OCI-LY1 (cell line): Measurements from ENCODE around the gene PRPSAP1.

Experiments
- H2AFZ ChIP-seq: fragments of 200-600 bp; sonication (generic), shearing (Covaris generic); 2 replicates; pipeline ENCODE4 v1.6.0; 2014; ENCODE audit warnings: antibody characterized with exemption, mild to moderate bottlenecking, low read length
- H3F3A ChIP-seq: fragments of 200-600 bp; sonication (generic), shearing (Covaris generic); 2 replicates; pipeline ENCODE4 v1.6.0; 2014; ENCODE audit warnings: mild to moderate bottlenecking, antibody characterized with exemption, low read length, moderate library complexity; ENCODE audit not compliant: insufficient read depth
- H3K27ac ChIP-seq: fragments of 200-600 bp; sonication (generic); 2 replicates; pipeline ENCODE4 v1.5.1; 2014; ENCODE audit warnings: low read length, mixed run types, mild to moderate bottlenecking, low read depth; ENCODE audit not compliant: poor library complexity, severe bottlenecking
- H3K27me3 ChIP-seq: fragments of 200-600 bp; sonication (generic); 2 replicates; pipeline ENCODE4 v1.6.0; 2014; ENCODE audit warnings: antibody characterized with exemption, mild to moderate bottlenecking, low read length, moderate library complexity; ENCODE audit not compliant: insufficient read depth
- H3K36me3 ChIP-seq: fragments of 200-600 bp; sonication (generic); 2 replicates; pipeline ENCODE4 v1.6.1; 2014; ENCODE audit warnings: mild to moderate bottlenecking, antibody characterized with exemption, low read length, moderate library complexity, mixed read lengths; ENCODE audit not compliant: insufficient read depth
- H3K4me1 ChIP-seq: fragments of 200-600 bp; sonication (generic); 2 replicates; pipeline ENCODE4 v1.5.1; 2014; ENCODE audit warnings: mild to moderate bottlenecking, low read length, moderate library complexity; ENCODE audit not compliant: insufficient read depth, severe bottlenecking
- H3K4me2 ChIP-seq: fragments of 200-600 bp; sonication (generic), shearing (Covaris generic); 2 replicates; pipeline ENCODE4 v1.6.1; 2014; ENCODE audit warnings: low read length
- H3K4me3 ChIP-seq: fragments of 200-600 bp; sonication (generic); 2 replicates; pipeline ENCODE4 v1.5.1; 2014; ENCODE audit warnings: low read length, low read depth, mild to moderate bottlenecking, mixed read lengths; ENCODE audit not compliant: poor library complexity, severe bottlenecking
- H3K79me2 ChIP-seq: fragments of 200-600 bp; shearing (Covaris generic); 2 replicates; pipeline ENCODE4 v1.6.1; 2016; ENCODE audit warnings: mixed run types, low read length, mixed read lengths; ENCODE audit not compliant: insufficient read depth
- H3K9ac ChIP-seq: fragments of 200-600 bp; sonication (generic), shearing (Covaris generic); 2 replicates; pipeline ENCODE4 v1.6.1; 2014; ENCODE audit warnings: mild to moderate bottlenecking, low read length, mixed read lengths
- H3K9me2 ChIP-seq: fragments of 200-600 bp; sonication (generic), shearing (Covaris generic); 2 replicates; pipeline ENCODE4 v1.6.1; 2014; ENCODE audit warnings: low read depth, mild to moderate bottlenecking, low read length, mixed read lengths
- H3K9me3 ChIP-seq: fragments of 200-600 bp; shearing (Covaris generic); 2 replicates; pipeline ENCODE4 v1.6.1; 2014; ENCODE audit warnings: low read length, mixed read lengths
- H4K20me1 ChIP-seq: fragments of 200-600 bp; sonication (generic), shearing (Covaris generic); 2 replicates; pipeline ENCODE4 v1.6.0; 2016; ENCODE audit warnings: mild to moderate bottlenecking, low read length; ENCODE audit not compliant: insufficient read depth
- EZH2 ChIP-seq: fragments of 200-600 bp; sonication (generic), shearing (Covaris generic); IDR thresholded peaks from 2 replicates; pipeline ENCODE4 v1.8.0; 2017; ENCODE audit warnings: borderline replicate concordance, mixed run types, mild to moderate bottlenecking, antibody characterized with exemption, low read length, moderate library complexity, mixed read lengths
- TF ChIP-seq, protein P1 (sequence below): fragments of 200-600 bp; sonication (generic), shearing (Covaris generic); IDR thresholded peaks from 2 replicates; pipeline ENCODE4 v1.5.1; 2017; ENCODE audit warnings: mild to moderate bottlenecking, antibody characterized with exemption, low read length, moderate library complexity, mixed read lengths

PRPSAP1 gene

DNA sequence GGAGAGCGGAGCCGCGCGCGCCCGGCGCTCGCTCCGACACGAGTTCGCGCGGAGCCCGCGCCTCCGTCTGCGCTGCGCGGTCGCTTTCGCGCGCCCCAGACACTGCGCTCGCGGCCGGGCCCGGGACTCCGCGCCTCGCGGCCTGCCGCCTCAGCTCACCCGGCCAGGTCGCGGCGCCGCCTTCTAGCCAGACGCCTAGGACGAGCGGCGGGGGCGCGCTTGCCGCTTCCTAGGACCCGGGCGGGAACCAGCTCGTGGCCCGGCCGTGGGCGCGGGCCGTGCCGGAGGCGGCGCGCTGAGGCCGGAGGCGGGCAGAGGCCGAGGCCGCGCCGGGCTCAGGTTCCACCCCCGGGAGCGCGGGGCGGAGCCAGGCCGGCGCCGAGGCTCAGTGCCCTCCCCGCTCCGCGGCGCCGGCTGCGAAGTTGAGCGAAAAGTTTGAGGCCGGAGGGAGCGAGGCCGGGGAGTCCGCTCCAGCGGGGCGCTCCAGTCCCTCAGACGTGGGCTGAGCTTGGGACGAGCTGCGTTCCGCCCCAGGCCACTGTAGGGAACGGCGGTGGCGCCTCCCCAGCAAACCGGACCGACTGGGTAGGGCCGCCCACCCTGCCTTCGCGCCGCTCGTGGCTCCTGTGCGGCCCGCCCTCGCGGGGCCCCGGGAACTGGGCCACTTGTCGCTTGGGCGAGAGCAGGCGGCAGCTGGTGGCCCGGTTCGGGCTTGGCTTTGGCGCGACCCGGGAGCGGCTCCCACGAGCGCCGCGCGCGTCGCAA lies 30.7 kb upstream of the PRPSAP1 start, which contains the start of gene SPHK1:
Gene SPHK1 (plus strand): TSS at position 388 of the 765 bp plus-strand sequence. CDS start 1,036 bp downstream, outside the sequence.
- no peak within 1 kb of the TSS for H3K27ac ChIP-seq

DNA sequence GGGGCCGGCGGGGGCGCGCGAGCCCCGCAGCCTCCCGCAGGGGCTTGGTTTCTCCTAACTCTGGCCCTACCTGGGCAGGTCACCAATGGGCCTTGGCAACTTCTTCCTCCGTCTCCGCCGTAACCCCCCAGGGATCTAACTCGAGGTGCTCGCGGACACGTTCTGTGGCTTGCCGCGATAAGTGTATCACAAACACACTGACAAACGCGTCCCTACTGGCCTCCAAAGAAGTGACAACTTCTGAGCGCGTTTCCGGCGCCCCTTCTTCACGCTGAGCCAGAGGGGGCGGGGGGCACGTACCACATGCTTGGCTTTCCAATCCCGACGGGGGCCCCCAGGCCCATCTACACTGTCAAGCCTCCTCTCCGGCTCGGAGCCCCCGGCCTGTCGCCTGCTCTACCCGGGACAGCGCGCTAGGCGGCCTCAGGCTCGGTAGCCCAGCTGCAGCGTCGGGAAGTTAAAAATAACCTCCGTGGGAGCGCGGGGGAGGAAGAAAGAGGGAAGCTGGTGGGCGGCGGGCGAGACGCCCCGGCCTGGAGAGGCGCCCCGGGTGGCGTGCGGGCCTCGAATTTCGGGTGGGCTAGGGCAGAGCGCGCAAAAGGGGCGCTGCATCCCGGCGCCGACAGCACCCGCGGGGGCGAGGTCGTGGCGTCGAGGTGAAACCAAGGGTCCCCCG lies 30.0 kb upstream of the PRPSAP1 start:
- H3K9me3 ChIP-seq: no peaks in the 10 kb centered on the region
- H4K20me1 ChIP-seq: no peaks in the 10 kb centered on the region
- no peak overlapping the region for H3K27ac ChIP-seq
- no peaks in the 10 kb centered on the region for H3K9me2 ChIP-seq
- peak overlapping the region; percentile 78 for H3K4me2 ChIP-seq
- H3K36me3 ChIP-seq: no peaks in the 10 kb centered on the region
- peaks cover 41% of the 10 kb centered on the region for H3K4me1 ChIP-seq
- H3F3A ChIP-seq: no peaks in the 10 kb centered on the region
- H3K9ac ChIP-seq: peak overlapping the region; percentile 59
- TF ChIP-seq, protein P1, sequence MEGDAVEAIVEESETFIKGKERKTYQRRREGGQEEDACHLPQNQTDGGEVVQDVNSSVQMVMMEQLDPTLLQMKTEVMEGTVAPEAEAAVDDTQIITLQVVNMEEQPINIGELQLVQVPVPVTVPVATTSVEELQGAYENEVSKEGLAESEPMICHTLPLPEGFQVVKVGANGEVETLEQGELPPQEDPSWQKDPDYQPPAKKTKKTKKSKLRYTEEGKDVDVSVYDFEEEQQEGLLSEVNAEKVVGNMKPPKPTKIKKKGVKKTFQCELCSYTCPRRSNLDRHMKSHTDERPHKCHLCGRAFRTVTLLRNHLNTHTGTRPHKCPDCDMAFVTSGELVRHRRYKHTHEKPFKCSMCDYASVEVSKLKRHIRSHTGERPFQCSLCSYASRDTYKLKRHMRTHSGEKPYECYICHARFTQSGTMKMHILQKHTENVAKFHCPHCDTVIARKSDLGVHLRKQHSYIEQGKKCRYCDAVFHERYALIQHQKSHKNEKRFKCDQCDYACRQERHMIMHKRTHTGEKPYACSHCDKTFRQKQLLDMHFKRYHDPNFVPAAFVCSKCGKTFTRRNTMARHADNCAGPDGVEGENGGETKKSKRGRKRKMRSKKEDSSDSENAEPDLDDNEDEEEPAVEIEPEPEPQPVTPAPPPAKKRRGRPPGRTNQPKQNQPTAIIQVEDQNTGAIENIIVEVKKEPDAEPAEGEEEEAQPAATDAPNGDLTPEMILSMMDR: peak; percentile 34; the same call in 1 of the 2 replicates
- TF ChIP-seq EZH2: no peak
- no peak overlapping the region for H2AFZ ChIP-seq
- no peaks in the 10 kb centered on the region for H3K79me2 ChIP-seq
- H3K4me3 ChIP-seq: peak overlapping the region; percentile 63
- H3K27me3 ChIP-seq: 0 out of 2 replicates have a peak, but pooled peaks cover 3% of the 10 kb centered on the region

More for the DNA sequence above, 30.7 kb upstream of the PRPSAP1 start, which contains the start of gene SPHK1:
- TF ChIP-seq, protein P1: no peak
- Histone ChIP-seq H3K4me1 (peaks cover 41% of the 10 kb centered on the region), H3F3A (no peaks in the 10 kb centered on the region), H3K9me2 (no peaks in the 10 kb centered on the region), H2AFZ (no peak within 1 kb of the TSS), H4K20me1 (no peaks in the 10 kb centered on the region), H3K4me3 (peak within 1 kb of the TSS; percentile 63), H3K27me3 (0 out of 2 replicates have a peak, but pooled peaks cover 3% of the 10 kb centered on the region), H3K79me2 (no peaks in the 10 kb centered on the region), H3K9ac (peak within 1 kb of the TSS; percentile 59), H3K9me3 (no peaks in the 10 kb centered on the region), H3K36me3 (no peaks in the 10 kb centered on the region), H3K4me2 (peak within 1 kb of the TSS; percentile 78)

DNA sequence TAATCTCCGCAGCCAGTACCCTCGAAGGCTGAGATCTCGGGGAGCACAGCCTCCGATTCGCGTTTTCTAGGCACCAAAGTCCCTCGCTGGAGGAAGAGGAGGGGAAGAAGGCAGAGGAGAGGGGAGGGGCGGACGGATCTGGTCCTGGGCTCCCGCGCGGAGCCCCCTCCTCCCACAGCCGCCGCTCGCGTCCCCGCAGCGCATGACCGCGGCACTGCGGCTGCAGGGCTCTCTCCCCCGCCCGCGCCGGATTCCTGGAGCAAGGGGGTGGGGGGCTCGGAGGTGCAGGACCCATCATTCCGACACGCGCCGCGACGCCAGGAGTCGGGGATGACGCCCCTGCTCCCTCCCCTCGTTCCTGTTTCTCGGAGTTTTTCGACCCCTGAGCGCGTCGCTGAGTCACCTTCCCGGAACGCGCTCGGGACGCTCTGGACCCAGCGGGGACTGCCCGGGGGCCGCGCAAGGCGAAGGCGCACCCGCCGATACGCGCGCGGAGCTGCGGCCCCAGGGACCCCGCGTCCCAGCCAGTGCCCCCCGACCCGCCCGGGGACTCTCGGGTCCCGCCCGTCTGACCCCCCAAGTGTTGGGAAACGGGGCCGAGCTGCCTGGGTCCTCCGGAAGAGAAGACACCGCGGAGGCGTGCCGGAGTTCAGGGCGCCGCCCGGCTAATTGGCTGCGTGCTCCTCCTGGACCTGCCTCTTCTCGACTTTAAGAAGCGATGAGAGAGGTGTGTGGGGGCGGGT lies 29.3 kb upstream of the PRPSAP1 start:
- Histone ChIP-seq H3F3A (no peaks in the 10 kb centered on the region), H3K27ac (no peak overlapping the region), H3K9me2 (no peaks in the 10 kb centered on the region), H3K4me2 (peak overlapping the region; percentile 78), H3K79me2 (no peaks in the 10 kb centered on the region), H3K27me3 (0 out of 2 replicates have a peak, but pooled peaks cover 3% of the 10 kb centered on the region), H3K4me3 (peak overlapping the region; percentile 63), H3K36me3 (no peaks in the 10 kb centered on the region), H3K4me1 (peaks cover 41% of the 10 kb centered on the region), H3K9me3 (no peaks in the 10 kb centered on the region), H4K20me1 (no peaks in the 10 kb centered on the region), H2AFZ (no peak overlapping the region), H3K9ac (peak overlapping the region; percentile 59; the same call in 1 of the 2 replicates)
- TF ChIP-seq EZH2: no peak
- TF ChIP-seq, protein P1: no peak
